Testis (tissue), 3 donors: ENCODE measurements around the gene LTBR. TPM values are rescaled to one million over a fixed set of nuclear protein-coding genes. Genes with fewer than 3 reads are reported as not detected.

ENCODE experiments used
- DNase-seq: peaks from one replicate; pipeline ENCODE4 v3.0.0-alpha.2; 2019
- H3K27ac ChIP-seq, 2 donors: fragments of 200-600 bp; sonication (generic); one replicate each; pipeline ENCODE4 v1.5.1; 2019
- H3K27me3 ChIP-seq: fragments of 200-600 bp; sonication (generic); one replicate; pipeline ENCODE4 v1.5.1; 2019
- H3K36me3 ChIP-seq: fragments of 200-600 bp; sonication (generic); one replicate; pipeline ENCODE4 v1.5.1; 2017; ENCODE audit warnings: low read depth; ENCODE audit errors: missing control alignments
- H3K4me1 ChIP-seq: fragments of 200-600 bp; sonication (generic); one replicate; pipeline ENCODE4 v1.5.1; 2019
- H3K4me3 ChIP-seq, 2 donors: fragments of 200-600 bp; sonication (generic); one replicate each; pipeline ENCODE4 v1.5.1; 2017 to 2019
- H3K9me3 ChIP-seq: fragments of 200-600 bp; sonication (generic); one replicate; pipeline ENCODE4 v1.5.1; 2017
- CTCF ChIP-seq, 3 experiments: fragments of 450-650 bp in 2 of 3; fragments of 200-600 bp in 1 of 3; sonication (generic) in 1 of 3; IDR thresholded peaks; one replicate each; pipeline ENCODE4 v1.5.1; 2016 to 2019; ENCODE audit warnings: antibody characterized with exemption in 3 of 3, mild to moderate bottlenecking in 2 of 3, moderate library complexity in 1 of 3
- POLR2A ChIP-seq: fragments of 450-650 bp; IDR thresholded peaks from one replicate; pipeline ENCODE4 v1.6.1; 2017; ENCODE audit warnings: antibody characterized with exemption, mild to moderate bottlenecking, moderate library complexity
- WGBS, 2 donors: methylation state at CpG; one replicate each; pipeline ENCODE4 v1.1.5; 2018; 5-methylcytosine and 5-hydroxymethylcytosine counted together
- intact Hi-C: fragments of 100-400 bp; cut with DNase I; formaldehyde crosslinking; loops from one replicate; pipeline ENCODE4 v1.15.1; 2023; ENCODE audit warnings: low total_unique reads
- polyA plus RNA-seq: library from polyadenylated mRNA; stranded (reverse); fragments of 350-450 nt; fragmentation: Illumina TruSeq; extraction: RNeasy Lipid Tissue Mini Kit (QIAGEN cat#74804); gene quantifications from one replicate; pipeline ENCODE4 v1.2.3, GENCODE V29; 2014; ENCODE audit warnings: low read depth, low replicate concordance; ENCODE audit not compliant: insufficient read depth
- total RNA-seq, 2 donors: library from RNA; depleted of rRNA; stranded (reverse); fragments of >200 nt; gene quantifications; one replicate each; pipeline ENCODE4 v1.2.3, GENCODE V29; 2016

LTBR gene
- total and polyA plus RNA-seq, 3 donors from 2014 or later, result 36.6 to 112 (median 81.3) TPM

GRCh38 chr12:6423267-6424007 lies 39.5 kb downstream of the LTBR start:
- Histone ChIP-seq H3K27ac (no peak overlapping the region), H3K36me3 (no peaks in the 10 kb centered on the region), H3K4me1 (peaks cover 11% of the 10 kb centered on the region), H3K4me3 (no peak overlapping the region), H3K9me3 (no peaks in the 10 kb centered on the region), H3K27me3 (no peaks in the 10 kb centered on the region)
- TF ChIP-seq POLR2A (no peak), CTCF (IDR thresholded peaks at IDR 0.05) (peak; percentile 80 to 94 (median 91))
- WGBS, 2 donors, result 10 to 25% methylated on average over 8 to 9 of the region's 9 CpGs
- DNase-seq, result peak; percentile 91
- intact Hi-C loops, result no loop called here

- 53 to 61% methylated on average over 6 of the region's 6 CpGs for WGBS, 2 donors
Observed at GRCh38 chr12:6424008-6424347, 40.0 kb downstream of the LTBR start.

GRCh38 chr12:6424866-6425265 lies 40.9 kb downstream of the LTBR start:
- Histone ChIP-seq H3K36me3 (no peaks in the 10 kb centered on the region), H3K9me3 (no peaks in the 10 kb centered on the region), H3K27me3 (no peaks in the 10 kb centered on the region), H3K4me1 (peaks cover 5% of the 10 kb centered on the region), H3K4me3 (no peak overlapping the region), H3K27ac (no peak overlapping the region)
- TF ChIP-seq CTCF (IDR thresholded peaks at IDR 0.05) (no peak), POLR2A (no peak)
- intact Hi-C loops, result no loop called here
- 82 to 85% methylated on average over 8 of the region's 8 CpGs for WGBS, 2 donors
- no peak for DNase-seq

More at GRCh38 chr12:6424008-6424347, 40.0 kb downstream of the LTBR start:
- no peaks in the 10 kb centered on the region for H3K27me3 ChIP-seq
- H3K4me3 ChIP-seq, result no peak overlapping the region
- DNase-seq, result no peak
- H3K27ac ChIP-seq, result no peak overlapping the region
- no peaks in the 10 kb centered on the region for H3K36me3 ChIP-seq
- H3K9me3 ChIP-seq, result no peaks in the 10 kb centered on the region
- intact Hi-C loops, result no loop called here
- TF ChIP-seq CTCF (IDR thresholded peaks at IDR 0.05), result no peak
- TF ChIP-seq POLR2A, result no peak
- H3K4me1 ChIP-seq, result peaks cover 5% of the 10 kb centered on the region

- intact Hi-C loops, result no loop called here
- peak; percentile 40 for DNase-seq
- WGBS, 2 donors, result 79 to 93% methylated on average over 16 to 23 of the region's 23 CpGs
- Histone ChIP-seq H3K27ac (no peak overlapping the region), H3K4me3 (no peak overlapping the region), H3K27me3 (no peaks in the 10 kb centered on the region), H3K9me3 (no peaks in the 10 kb centered on the region), H3K36me3 (no peaks in the 10 kb centered on the region), H3K4me1 (peaks cover 9% of the 10 kb centered on the region)
- TF ChIP-seq CTCF (IDR thresholded peaks at IDR 0.05), result no peak
- no peak for TF ChIP-seq POLR2A
Observed at GRCh38 chr12:6425590-6426531, 41.9 kb downstream of the LTBR start.
